ENCODE measurements around the gene SCNN1A. TPM values are rescaled to one million over a fixed set of nuclear protein-coding genes. Genes with fewer than 3 reads are reported as not detected.

The SCNN1A gene
- total and polyA plus RNA-seq, 8 donors, result 16.6 to 486 (median 166) TPM

DNA sequence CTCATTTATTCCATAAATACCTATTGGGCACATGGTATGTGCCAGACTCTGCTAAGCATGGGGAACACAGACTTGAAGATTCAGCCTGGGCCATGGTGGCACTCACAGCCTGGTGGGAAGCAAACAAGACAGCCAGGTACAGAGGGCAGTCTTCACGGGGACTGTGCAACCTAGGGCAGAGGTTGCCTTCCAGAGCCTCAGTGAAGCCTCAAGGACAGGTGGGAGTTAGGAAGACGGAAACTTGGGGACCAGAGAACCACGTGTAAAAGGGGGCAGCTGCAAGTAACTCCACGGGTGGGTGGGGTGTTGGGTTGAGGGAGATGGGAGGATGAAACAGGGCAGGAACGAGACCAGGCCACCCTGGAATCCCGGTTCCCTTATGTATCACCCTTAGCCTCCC lies 7.6 kb upstream of the SCNN1A start:
- Histone ChIP-seq H3K4me3 (peak overlapping the region; percentile 69 to 80 (median 76)), H3K9me3 (no peaks in the 10 kb centered on the region), H3K4me1 (peaks cover 45 to 73% (median 60%) of the 10 kb centered on the region in 4 donors), H3K36me3 (peaks cover 14 to 22% (median 22%) of the 10 kb centered on the region in 4 donors), H3K27ac (peak overlapping the region; percentile 95 to 98 (median 96)), H3K27me3 (no peaks in the 10 kb centered on the region)
- DNase-seq, result no peak
- intact Hi-C loops (cut with DNase I; ENCODE audit: low total_unique reads), result loop anchor here (10.0 kb wide), 1 partner anchor 48 kb away; no protein-coding TSS in a partner anchor
- TF ChIP-seq EP300 (IDR thresholded peaks at IDR 0.05), result no peak
- TF ChIP-seq POLR2AphosphoS5 (IDR thresholded peaks at IDR 0.05), result no peak
- no peak for TF ChIP-seq POLR2A (IDR thresholded peaks at IDR 0.05)
- WGBS, 5 donors, result 73 to 88% (median 77%) methylated on average over 6 of the region's 6 CpGs

- no peak for TF ChIP-seq POLR2AphosphoS5 (IDR thresholded peaks at IDR 0.05)
- TF ChIP-seq EP300 (IDR thresholded peaks at IDR 0.05), result no peak
- TF ChIP-seq, protein P1, sequence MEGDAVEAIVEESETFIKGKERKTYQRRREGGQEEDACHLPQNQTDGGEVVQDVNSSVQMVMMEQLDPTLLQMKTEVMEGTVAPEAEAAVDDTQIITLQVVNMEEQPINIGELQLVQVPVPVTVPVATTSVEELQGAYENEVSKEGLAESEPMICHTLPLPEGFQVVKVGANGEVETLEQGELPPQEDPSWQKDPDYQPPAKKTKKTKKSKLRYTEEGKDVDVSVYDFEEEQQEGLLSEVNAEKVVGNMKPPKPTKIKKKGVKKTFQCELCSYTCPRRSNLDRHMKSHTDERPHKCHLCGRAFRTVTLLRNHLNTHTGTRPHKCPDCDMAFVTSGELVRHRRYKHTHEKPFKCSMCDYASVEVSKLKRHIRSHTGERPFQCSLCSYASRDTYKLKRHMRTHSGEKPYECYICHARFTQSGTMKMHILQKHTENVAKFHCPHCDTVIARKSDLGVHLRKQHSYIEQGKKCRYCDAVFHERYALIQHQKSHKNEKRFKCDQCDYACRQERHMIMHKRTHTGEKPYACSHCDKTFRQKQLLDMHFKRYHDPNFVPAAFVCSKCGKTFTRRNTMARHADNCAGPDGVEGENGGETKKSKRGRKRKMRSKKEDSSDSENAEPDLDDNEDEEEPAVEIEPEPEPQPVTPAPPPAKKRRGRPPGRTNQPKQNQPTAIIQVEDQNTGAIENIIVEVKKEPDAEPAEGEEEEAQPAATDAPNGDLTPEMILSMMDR (IDR thresholded peaks at IDR 0.05), result no peak
- TF ChIP-seq POLR2A (IDR thresholded peaks at IDR 0.05), result no peak
- peak overlapping the region in 3 of 5 donors; percentile 95 to 96 (median 96) for H3K27ac ChIP-seq
- 89 to 99% (median 93%) methylated on average over 7 of the region's 7 CpGs for WGBS, 5 donors
- no peak for DNase-seq
- no peaks in the 10 kb centered on the region for H3K27me3 ChIP-seq
- H3K36me3 ChIP-seq, result peaks cover 11 to 16% (median 16%) of the 10 kb centered on the region in 4 donors
- intact Hi-C loops (cut with DNase I; ENCODE audit: low total_unique reads), result loop anchor here (10.0 kb wide), 1 partner anchor 48 kb away; no protein-coding TSS in a partner anchor
- H3K9me3 ChIP-seq, result no peaks in the 10 kb centered on the region
- no peak overlapping the region for H3K4me3 ChIP-seq
- peaks cover 49 to 73% (median 60%) of the 10 kb centered on the region in 4 donors for H3K4me1 ChIP-seq
Observed at GRCh38 chr12:6382371-6382770, 7.0 kb upstream of the SCNN1A start.

- no peaks in the 10 kb centered on the region for H3K9me3 ChIP-seq
- intact Hi-C loops (cut with DNase I; ENCODE audit: low total_unique reads), result loop anchor here (10.0 kb wide), 1 partner anchor 46 kb away; no protein-coding TSS in a partner anchor
- no peaks in the 10 kb centered on the region for H3K36me3 ChIP-seq
- H3K27ac ChIP-seq, result peak overlapping the region in 1 of 5 donors; percentile 10
- no peaks in the 10 kb centered on the region for H3K27me3 ChIP-seq
- 76 to 83% (median 80%) methylated on average over 14 of the region's 14 CpGs for WGBS, 5 donors
- no peak overlapping the region for H3K4me3 ChIP-seq
- H3K4me1 ChIP-seq, result peaks cover 57 to 74% (median 63%) of the 10 kb centered on the region in 4 donors
- TF ChIP-seq, protein P1 (IDR thresholded peaks at IDR 0.05), result no peak
- TF ChIP-seq POLR2A (IDR thresholded peaks at IDR 0.05), result no peak
- TF ChIP-seq POLR2AphosphoS5 (IDR thresholded peaks at IDR 0.05), result no peak
- TF ChIP-seq EP300 (IDR thresholded peaks at IDR 0.05), result no peak
- no peak for DNase-seq
Observed at GRCh38 chr12:6380141-6381121, 5.1 kb upstream of the SCNN1A start.

DNA sequence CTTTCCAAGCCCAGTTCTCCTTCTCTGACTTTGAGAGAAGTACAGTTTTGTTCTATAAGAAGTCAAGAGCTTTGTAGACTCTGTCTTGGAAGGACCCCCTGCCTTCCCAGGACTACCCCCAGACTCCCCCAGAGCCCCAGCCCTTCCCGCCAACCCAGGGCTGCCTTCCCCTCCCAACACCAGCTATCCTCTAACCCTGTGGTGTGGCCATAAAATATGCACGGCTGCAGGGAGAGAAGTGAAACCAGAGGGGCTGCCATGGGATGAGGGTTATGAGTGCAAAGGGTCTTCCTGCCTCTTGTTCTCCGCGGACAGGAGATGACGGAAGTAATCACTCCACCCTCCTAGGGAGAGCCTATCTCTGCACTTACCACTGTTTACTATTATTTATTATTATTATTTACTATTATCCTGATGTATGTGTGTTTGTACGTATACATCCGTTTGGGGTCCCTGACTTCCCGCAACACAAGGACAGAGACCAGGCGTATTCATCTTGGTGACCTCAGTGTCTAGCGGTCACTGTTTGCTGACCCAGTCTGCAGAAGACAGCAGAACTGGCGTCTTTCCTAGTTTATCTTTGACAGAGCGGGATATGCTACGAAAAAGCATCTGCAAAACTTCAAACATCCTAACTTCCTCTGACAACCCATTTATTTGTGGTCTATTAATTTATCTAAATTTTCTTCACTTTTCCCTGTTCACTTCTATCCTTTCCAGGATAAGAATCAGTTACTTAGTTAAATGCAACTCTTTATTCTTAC lies 3.5 kb upstream of the SCNN1A start:
- no peak for DNase-seq
- H3K4me1 ChIP-seq, result peaks cover 47 to 66% (median 57%) of the 10 kb centered on the region in 4 donors
- intact Hi-C loops (cut with DNase I; ENCODE audit: low total_unique reads), result no loop called here

More for the DNA sequence above, 3.5 kb upstream of the SCNN1A start:
- H3K27me3 ChIP-seq, result no peaks in the 10 kb centered on the region
- TF ChIP-seq, protein P1 (IDR thresholded peaks at IDR 0.05), result no peak
- TF ChIP-seq POLR2A (IDR thresholded peaks at IDR 0.05), result no peak
- TF ChIP-seq EP300 (IDR thresholded peaks at IDR 0.05), result no peak
- no peak for TF ChIP-seq POLR2AphosphoS5 (IDR thresholded peaks at IDR 0.05)
- H3K36me3 ChIP-seq, result no peaks in the 10 kb centered on the region
- no peaks in the 10 kb centered on the region for H3K9me3 ChIP-seq
- no peak overlapping the region for H3K4me3 ChIP-seq
- H3K27ac ChIP-seq, result peak overlapping the region; percentile 60 to 95 (median 92)
- WGBS, 5 donors, result 69 to 83% (median 78%) methylated on average over 13 of the region's 13 CpGs
